Spleen (tissue), 11 donors: ENCODE data around the gene RAB40C. TPM values are rescaled to one million over a fixed set of nuclear protein-coding genes. Genes with fewer than 3 reads are reported as not detected.

Source experiments
- DNase-seq: peaks from one replicate; pipeline ENCODE4 v3.0.0-alpha.2; 2020
- H3K27ac ChIP-seq, 8 donors: fragments of 200-600 bp; sonication (generic) in 7 of 8; 1 replicate in 4 of 8; 2 replicates in 4 of 8; pipeline versions ENCODE4 v1.5.0 to v1.8.0; 2016 to 2021; ENCODE audit warnings: inconsistent platforms in 4 of 8, mild to moderate bottlenecking in 4 of 8, moderate library complexity in 1 of 8
- H3K27me3 ChIP-seq, 7 donors: fragments of 200-600 bp; sonication (generic) in 6 of 7; replicated peaks in 1 of 7; 1 replicate in 4 of 7; 2 replicates in 3 of 7; pipeline versions ENCODE4 v1.5.0 to v1.8.0; 2016 to 2021; ENCODE audit warnings: inconsistent platforms in 3 of 7, mild to moderate bottlenecking in 1 of 7
- H3K36me3 ChIP-seq, 6 donors: fragments of 200-600 bp; sonication (generic) in 5 of 6; 1 replicate in 4 of 6; 2 replicates in 2 of 6; pipeline versions ENCODE4 v1.5.0 to v1.8.0; 2016 to 2021; ENCODE audit warnings: inconsistent platforms in 2 of 6
- H3K4me1 ChIP-seq, 6 donors: fragments of 200-600 bp; sonication (generic) in 5 of 6; 1 replicate in 3 of 6; 2 replicates in 3 of 6; pipeline versions ENCODE4 v1.5.0 to v1.8.0; 2016 to 2021; ENCODE audit warnings: inconsistent platforms in 3 of 6
- H3K4me3 ChIP-seq, 8 donors: fragments of 200-600 bp; sonication (generic) in 7 of 8; 1 replicate in 4 of 8; 2 replicates in 4 of 8; pipeline versions ENCODE4 v1.5.0 to v1.8.0; 2016 to 2021; ENCODE audit warnings: inconsistent platforms in 4 of 8, mild to moderate bottlenecking in 4 of 8, moderate library complexity in 2 of 8
- H3K9me3 ChIP-seq, 8 donors: fragments of 200-600 bp; sonication (generic) in 7 of 8; 1 replicate in 4 of 8; 2 replicates in 4 of 8; pipeline versions ENCODE4 v1.5.0 to v1.8.0; 2016 to 2021; ENCODE audit warnings: inconsistent platforms in 4 of 8
- CTCF ChIP-seq, 11 experiments: fragments of 200-600 bp in 7 of 11; fragments of 450-650 bp in 4 of 11; sonication (generic) in 4 of 11; IDR thresholded peaks in 8 of 11; conservative IDR thresholded peaks in 3 of 11; 1 replicate in 7 of 11; 2 replicates in 4 of 11; pipeline versions ENCODE4 v1.4.0 to v1.8.0; 2016 to 2021; ENCODE audit warnings: antibody characterized with exemption in 11 of 11, inconsistent platforms in 4 of 11, mild to moderate bottlenecking in 1 of 11
- POLR2A ChIP-seq, 3 donors: fragments of 450-650 bp; IDR thresholded peaks; one replicate each; pipeline ENCODE4 v1.5.1; 2017; ENCODE audit warnings: antibody characterized with exemption in 3 of 3, mild to moderate bottlenecking in 1 of 3
- POLR2AphosphoS5 ChIP-seq, 3 donors: sonication (generic); formaldehyde crosslinking; IDR thresholded peaks; one replicate each; pipeline ENCODE4 v1.5.1; 2017; ENCODE audit warnings: antibody characterized with exemption in 3 of 3
- WGBS, 5 donors: extraction: QIAGEN DNeasy Blood & Tissue Kit in 3 of 5; methylation state at CpG; one replicate each; pipeline versions ENCODE4 v1.1.5 to v1.1.7; 2013 to 2018; 5-methylcytosine and 5-hydroxymethylcytosine counted together
- intact Hi-C: fragments of 100-400 bp; cut with DNase I; formaldehyde crosslinking; loops from one replicate; pipeline ENCODE4 v1.15.0; 2023; ENCODE audit warnings: low total_unique reads
- polyA plus RNA-seq, 3 donors: library from polyadenylated mRNA; stranded (reverse); fragments of 200-250 nt; gene quantifications; one replicate each; pipeline ENCODE4 v1.2.1, GENCODE V29; 2013
- total RNA-seq, 7 donors: library from RNA; depleted of rRNA in 3 of 7; stranded (reverse); fragments of >200 nt in 3 of 7; fragmentation: NEBNext Ultra II Directional in 4 of 7; extraction: Animal tissue kit (Norgen Biotek cat#: 25700) in 4 of 7; gene quantifications; one replicate each; pipeline versions ENCODE4 v1.1.0 to v1.2.1, GENCODE V29; 2016 to 2021
- donor health status: healthy with polysubstance abuse.
- donor health status: DM: no; HTN: no; CAD: no; lungs with moderate emphysema.
- donor health status: DM: no; HTN: no; CAD: no.
- donor health status: Bipolar disorder and iron deficiency.
- donor health status: healthy.
- donor health status: DM: no; HTN: no; CAD: no.
- donor health status: DM: yes; HTN: yes; CAD: no.

RAB40C gene
- total and polyA plus RNA-seq, 10 donors: 8.1 to 21.6 (median 15.2) TPM

- Histone ChIP-seq H3K4me3 (no peak overlapping the region), H3K27me3 (no peaks in the 10 kb centered on the region), H3K27ac (no peak overlapping the region), H3K36me3 (peaks cover 0 to 49% (median 0%) of the 10 kb centered on the region in 6 donors), H3K9me3 (no peaks in the 10 kb centered on the region), H3K4me1 (peaks cover 11 to 34% (median 26%) of the 10 kb centered on the region in 6 donors)
- TF ChIP-seq POLR2AphosphoS5 (IDR thresholded peaks at IDR 0.05) (no peak), POLR2A (IDR thresholded peaks at IDR 0.05) (no peak), CTCF (IDR thresholded peaks at IDR 0.05 in 8 of 11, conservative IDR thresholded peaks at IDR 0.05 in 3 of 11) (no peak)
- intact Hi-C loops: no loop called here
- 82 to 94% (median 90%) methylated on average over 22 to 28 of the region's 28 CpGs for WGBS, 5 donors
- DNase-seq: no peak
Observed at GRCh38 chr16:652454-653305, 62.8 kb downstream of the RAB40C start.

DNA sequence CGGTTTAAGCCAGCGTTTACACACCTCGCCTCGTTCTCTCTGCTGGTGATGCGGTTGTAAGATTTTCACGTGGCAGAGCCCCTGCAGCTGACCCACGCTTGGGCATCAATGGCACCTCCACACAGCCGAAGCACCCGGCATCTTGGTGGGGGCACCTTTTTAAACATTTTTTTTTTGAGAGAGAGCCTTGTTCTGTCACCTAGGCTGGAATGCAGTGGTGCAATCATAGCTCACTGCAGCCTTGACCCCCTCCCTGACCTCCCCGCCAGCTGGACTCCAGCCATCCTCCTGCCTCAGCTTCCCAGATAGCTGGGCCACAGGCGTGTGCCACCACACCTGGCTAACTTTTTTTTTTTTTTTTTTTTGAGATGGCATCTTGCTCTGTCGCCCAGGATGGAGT is 64.2 kb downstream of the RAB40C start:
- Histone ChIP-seq H3K4me1 (peaks cover 0 to 20% (median 12%) of the 10 kb centered on the region in 6 donors), H3K27me3 (no peaks in the 10 kb centered on the region), H3K9me3 (no peaks in the 10 kb centered on the region), H3K4me3 (no peak overlapping the region), H3K27ac (no peak overlapping the region), H3K36me3 (peaks cover 0 to 60% (median 0%) of the 10 kb centered on the region in 6 donors)
- DNase-seq: no peak
- 92 to 95% (median 92%) methylated on average over 12 of the region's 12 CpGs for WGBS, 5 donors
- no peak for TF ChIP-seq POLR2A (IDR thresholded peaks at IDR 0.05)
- no peak for TF ChIP-seq POLR2AphosphoS5 (IDR thresholded peaks at IDR 0.05)
- TF ChIP-seq CTCF (IDR thresholded peaks at IDR 0.05 in 8 of 11, conservative IDR thresholded peaks at IDR 0.05 in 3 of 11): no peak
- intact Hi-C loops: no loop called here

DNA sequence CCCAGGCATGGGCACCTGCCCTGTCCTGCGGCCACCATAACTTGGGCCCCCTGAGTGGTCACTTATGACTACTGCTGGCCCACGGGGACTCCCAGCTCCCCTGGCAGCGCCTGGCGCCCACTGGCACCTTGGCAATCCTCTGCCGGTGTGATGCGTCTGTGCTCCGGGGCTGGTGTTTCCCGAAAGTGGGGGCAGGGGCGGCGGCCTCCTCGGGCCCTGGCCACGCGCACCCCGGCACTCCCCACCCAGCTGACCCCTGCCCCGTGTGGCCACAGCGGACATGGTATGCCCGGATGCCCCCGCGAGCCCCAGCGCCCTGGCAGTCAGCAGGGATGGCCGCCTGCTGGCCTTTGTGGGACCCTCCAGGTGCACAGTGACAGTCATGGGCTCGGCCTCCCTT is 67.6 kb downstream of the RAB40C start:
- Histone ChIP-seq H3K4me3 (no peak overlapping the region), H3K27ac (no peak overlapping the region), H3K27me3 (no peaks in the 10 kb centered on the region), H3K36me3 (peaks cover 0 to 50% (median 0%) of the 10 kb centered on the region in 6 donors), H3K4me1 (peaks cover 9 to 22% (median 16%) of the 10 kb centered on the region in 6 donors), H3K9me3 (no peaks in the 10 kb centered on the region)
- TF ChIP-seq POLR2A (IDR thresholded peaks at IDR 0.05): no peak
- no peak for TF ChIP-seq POLR2AphosphoS5 (IDR thresholded peaks at IDR 0.05)
- no peak for TF ChIP-seq CTCF (IDR thresholded peaks at IDR 0.05 in 8 of 11, conservative IDR thresholded peaks at IDR 0.05 in 3 of 11)
- 93 to 98% (median 95%) methylated on average over 4 to 22 of the region's 22 CpGs for WGBS, 5 donors
- intact Hi-C loops: no loop called here
- DNase-seq: no peak
